GM12875 (cell line): ENCODE data around the gene FNDC3A.
"Not testable (repeated sequence)": the region's sequence is repeated elsewhere in the genome, so short reads cannot be mapped to it uniquely, and the experiment has no call there.

Source experiments
- H3K4me3 ChIP-seq: one replicate; pipeline ENCODE4 v1.5.1; 2011; ENCODE audit warnings: low read depth, low read length, control low read depth
- CTCF ChIP-seq: IDR thresholded peaks from 2 replicates; pipeline ENCODE4 v1.5.1; 2011; ENCODE audit warnings: low read depth, mild to moderate bottlenecking, control low read depth, inconsistent platforms, low read length, moderate library complexity, borderline replicate concordance; ENCODE audit not compliant: insufficient read depth

The FNDC3A gene

GRCh38 chr13:49108196-49108595 is 132.5 kb downstream of the FNDC3A start:
- H3K4me3 ChIP-seq: no peak overlapping the region
- no peak for TF ChIP-seq CTCF

- TF ChIP-seq CTCF: no peak
- H3K4me3 ChIP-seq: peak overlapping the region; percentile 34
Observed at GRCh38 chr13:49110122-49110912, 134.6 kb downstream of the FNDC3A start.

GRCh38 chr13:49110913-49111170 is 135.1 kb downstream of the FNDC3A start:
- no peak for TF ChIP-seq CTCF
- no peak overlapping the region for H3K4me3 ChIP-seq

GRCh38 chr13:49112782-49113525 is 137.2 kb downstream of the FNDC3A start:
- H3K4me3 ChIP-seq: no peak overlapping the region
- TF ChIP-seq CTCF: no peak

- no peak overlapping the region for H3K4me3 ChIP-seq
- TF ChIP-seq CTCF: no peak
Observed at GRCh38 chr13:49113526-49114286, 138.0 kb downstream of the FNDC3A start.

GRCh38 chr13:49116873-49117272 is 141.2 kb downstream of the FNDC3A start:
- no peak overlapping the region for H3K4me3 ChIP-seq
- TF ChIP-seq CTCF: no peak

- H3K4me3 ChIP-seq: not testable (repeated sequence)
Observed at GRCh38 chr13:49118455-49118854, 142.7 kb downstream of the FNDC3A start.
